ENCODE measurements around the gene HCRTR1.

Gene HCRTR1

DNA sequence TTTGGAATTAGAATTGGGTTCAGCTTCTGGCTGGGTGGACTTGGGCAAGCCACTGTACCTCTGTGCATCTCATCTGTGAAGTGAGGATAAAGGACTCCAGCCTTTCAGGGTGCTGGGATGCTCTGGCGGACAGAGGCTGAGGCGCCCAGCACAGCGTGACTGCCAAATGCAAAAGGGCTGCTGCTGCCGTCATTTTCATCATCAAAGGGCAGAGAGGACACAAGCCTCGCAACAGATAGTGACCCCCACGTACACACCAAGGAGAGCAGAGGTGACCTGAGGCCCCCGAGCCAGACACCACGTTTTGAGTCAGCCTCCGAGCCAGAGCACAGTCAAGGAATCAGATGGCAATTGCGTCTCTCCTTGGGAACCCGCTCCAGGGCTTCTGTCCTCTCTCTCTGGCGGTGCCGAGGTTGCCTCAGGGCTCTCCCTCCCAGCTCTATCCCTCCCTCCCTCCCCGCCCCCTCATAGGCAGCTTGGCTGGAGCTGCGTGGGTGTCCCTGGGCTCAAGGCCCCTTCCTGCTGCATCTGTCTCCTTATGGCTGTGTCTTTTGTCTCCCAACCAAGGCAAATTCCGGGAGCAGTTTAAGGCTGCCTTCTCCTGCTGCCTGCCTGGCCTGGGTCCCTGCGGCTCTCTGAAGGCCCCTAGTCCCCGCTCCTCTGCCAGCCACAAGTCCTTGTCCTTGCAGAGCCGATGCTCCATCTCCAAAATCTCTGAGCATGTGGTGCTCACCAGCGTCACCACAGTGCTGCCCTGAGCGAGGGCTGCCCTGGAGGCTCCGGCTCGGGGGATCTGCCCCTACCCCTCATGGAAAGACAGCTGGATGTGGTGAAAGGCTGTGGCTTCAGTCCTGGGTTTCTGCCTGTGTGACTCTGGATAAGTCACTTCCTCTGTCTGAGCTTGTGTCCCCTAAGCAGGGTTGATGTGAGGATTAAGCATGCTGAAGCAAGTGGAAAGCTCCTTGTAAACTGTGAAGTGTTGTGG, 9.0 kb downstream of the HCRTR1 start:
- DNase-seq (ENCODE audit: low spot score): no peak

GRCh38 chr1:31627301-31627929, 9.9 kb downstream of the HCRTR1 start:
- DNase-seq (ENCODE audit: low spot score): no peak

- DNase-seq (ENCODE audit: low spot score): no peak
These were observed 10.6 kb downstream of the HCRTR1 start for GRCh38 chr1:31627930-31628559.

GRCh38 chr1:31628931-31629556, 11.6 kb downstream of the HCRTR1 start:
- DNase-seq (ENCODE audit: low spot score): no peak

DNA sequence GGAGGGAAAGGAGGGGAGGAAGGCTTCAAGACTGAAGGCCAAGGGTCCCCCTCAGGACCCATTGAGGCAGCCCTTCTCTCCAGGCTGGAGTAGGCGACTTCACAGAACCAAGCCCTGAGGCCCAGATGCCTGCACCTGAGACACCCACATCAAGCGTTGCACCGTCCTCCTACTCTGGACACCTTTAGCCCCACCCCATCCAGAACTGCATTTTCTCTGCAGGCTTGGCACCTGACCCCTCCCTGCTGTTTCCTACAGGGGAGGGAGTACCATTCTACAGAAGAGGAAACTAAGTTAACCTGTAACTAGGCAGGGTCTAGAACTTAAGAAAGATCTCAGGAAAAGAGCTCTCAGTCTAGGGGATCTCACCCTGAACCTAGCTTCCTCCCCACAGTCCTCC, 15.2 kb downstream of the HCRTR1 start:
- DNase-seq (ENCODE audit: low spot score): no peak

DNA sequence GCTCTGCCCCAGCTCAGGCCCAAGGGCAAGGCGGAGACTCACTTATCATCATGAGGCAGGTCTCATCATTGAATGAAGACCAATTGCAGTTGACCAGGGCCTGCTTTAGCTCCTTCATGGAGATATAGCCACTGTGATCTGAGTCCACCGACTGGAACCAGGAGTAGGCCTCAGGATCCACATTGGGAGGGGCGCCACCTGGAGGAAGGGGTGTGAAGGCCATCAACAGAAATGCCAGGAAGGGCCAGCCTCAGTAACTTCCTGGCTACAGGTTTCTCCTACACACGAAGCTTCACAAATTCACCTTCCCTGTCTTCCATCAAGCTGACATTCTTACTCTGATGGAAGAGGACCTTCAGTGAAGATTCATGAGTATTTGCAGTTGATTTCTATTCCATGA, 15.6 kb downstream of the HCRTR1 start:
- DNase-seq (ENCODE audit: low spot score): no peak

DNA sequence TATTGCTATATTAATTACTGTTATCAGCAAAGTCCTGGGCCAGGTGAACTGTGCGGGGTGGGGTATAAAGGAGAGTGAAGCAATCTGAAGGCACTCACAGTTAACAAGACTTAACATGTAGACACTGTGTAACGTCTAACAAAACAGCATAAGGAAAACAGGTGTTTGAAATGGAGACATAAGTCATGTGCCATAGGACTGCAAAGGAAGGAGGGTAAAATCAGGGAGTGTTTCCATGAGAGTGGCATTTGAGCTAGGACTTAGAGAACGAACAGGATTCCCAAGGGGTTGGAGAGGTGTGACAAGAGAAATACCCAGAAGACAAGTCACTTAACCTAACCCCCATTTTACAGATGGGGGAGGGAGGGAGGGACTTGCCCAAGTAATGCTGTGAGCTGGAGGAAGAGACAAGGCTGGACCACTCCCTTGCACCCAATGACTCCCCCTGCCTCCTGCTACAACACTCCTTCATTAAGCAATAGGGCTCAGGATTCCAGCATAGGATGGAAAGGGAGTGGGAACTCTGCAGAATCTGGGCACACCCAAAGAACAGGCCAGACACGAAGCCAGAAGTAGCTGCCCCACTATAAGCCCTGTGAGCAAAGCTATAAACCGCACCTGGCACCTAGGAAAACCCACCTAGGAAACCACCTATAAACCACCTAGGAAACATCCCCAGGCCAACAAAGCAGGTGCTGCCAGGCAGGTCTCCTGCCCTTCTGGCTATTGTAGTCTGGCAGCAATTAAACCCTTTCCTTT, 20.6 kb downstream of the HCRTR1 start:
- DNase-seq (ENCODE audit: low spot score): no peak

- no peak for DNase-seq (ENCODE audit: low spot score)
These were observed 22.1 kb downstream of the HCRTR1 start for GRCh38 chr1:31639543-31639942.

DNA sequence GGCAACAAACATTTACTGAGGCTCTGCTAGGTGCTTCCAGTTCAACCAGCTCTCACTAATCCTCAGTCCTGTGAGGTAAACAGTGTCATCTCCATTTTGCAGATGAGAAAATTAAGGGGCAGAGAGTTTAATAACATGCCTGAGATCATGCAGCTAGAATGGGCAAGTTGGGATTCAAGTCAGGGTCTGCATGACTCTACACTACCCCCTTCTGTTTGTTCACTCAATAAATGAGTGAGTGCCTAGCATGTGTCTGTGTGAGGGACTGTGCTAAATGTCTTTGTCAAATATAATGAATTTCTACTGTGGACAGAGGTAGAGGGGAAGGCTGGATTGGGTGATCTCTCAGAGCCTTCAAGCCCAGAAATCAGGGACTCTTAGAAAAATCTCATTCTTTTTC, 22.7 kb downstream of the HCRTR1 start:
- no peak for DNase-seq (ENCODE audit: low spot score)

DNA sequence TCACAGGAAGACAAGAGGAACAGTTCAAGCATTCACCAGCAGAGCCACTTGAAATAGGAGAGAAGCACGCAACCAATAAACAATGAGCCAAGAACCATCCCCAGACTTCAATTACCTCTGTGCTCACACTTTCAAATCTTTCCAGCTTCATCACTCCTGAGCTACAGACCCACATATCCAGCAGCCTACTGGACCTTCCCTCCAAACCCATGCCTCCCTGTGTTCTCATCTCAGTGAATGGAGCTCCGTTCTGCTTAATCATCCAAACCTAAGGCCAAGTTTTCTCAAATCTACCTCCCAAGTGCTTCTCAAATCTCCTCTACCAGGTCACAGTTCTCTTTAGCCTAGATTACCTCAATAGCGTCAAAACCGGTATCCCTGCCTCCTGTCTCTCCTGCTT, 23.5 kb downstream of the HCRTR1 start:
- no peak for DNase-seq (ENCODE audit: low spot score)

DNA sequence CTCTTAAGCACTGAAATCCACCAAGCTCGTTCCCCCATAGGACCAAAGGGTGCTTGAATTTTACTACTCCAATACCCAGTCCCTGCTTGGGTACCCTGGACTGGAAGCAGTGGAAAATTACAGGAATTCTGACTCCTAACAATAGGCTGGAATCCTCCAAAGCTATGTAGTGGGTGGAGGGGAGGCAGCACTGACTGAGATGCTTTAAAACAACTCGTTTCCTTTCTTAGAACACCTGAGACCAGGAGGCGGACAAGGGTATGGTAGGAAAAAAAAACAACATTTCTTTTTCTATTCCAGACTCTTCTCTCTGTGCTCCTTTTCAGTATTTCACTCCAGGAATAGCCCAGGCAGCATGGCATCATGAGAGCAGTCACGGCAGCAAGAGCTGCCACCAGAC, 24.9 kb downstream of the HCRTR1 start:
- DNase-seq (ENCODE audit: low spot score): no peak

GRCh38 chr1:31642897-31643296, 25.4 kb downstream of the HCRTR1 start:
- DNase-seq (ENCODE audit: low spot score): no peak

DNA sequence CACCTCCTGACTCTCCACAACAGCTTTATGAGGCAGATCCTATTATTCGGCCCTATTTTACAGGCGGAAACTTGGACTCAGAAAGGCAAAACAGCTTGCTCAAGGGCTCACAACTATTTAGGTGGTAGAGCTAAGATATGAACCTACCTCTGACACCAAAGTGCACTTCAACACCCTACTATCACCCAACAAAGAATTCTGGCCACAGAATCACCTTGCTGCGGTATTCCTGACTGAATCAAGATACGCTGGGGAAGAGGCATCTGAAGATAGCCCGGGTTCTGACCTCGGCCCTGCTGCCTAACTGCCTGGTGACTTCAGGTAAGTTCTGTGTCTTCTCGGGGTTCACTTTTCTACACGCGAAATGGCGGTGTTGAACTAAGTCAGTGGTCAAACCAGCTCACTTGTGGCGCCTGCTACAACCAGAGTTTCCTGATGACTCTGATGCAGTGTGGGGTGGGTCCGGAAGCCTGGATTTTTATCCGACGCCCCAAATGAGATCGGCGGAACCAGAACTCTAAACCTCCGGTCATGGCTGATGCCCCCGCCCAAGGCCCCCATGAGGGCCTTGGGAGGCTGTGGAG, 26.6 kb downstream of the HCRTR1 start:
- DNase-seq (ENCODE audit: low spot score): no peak

DNA sequence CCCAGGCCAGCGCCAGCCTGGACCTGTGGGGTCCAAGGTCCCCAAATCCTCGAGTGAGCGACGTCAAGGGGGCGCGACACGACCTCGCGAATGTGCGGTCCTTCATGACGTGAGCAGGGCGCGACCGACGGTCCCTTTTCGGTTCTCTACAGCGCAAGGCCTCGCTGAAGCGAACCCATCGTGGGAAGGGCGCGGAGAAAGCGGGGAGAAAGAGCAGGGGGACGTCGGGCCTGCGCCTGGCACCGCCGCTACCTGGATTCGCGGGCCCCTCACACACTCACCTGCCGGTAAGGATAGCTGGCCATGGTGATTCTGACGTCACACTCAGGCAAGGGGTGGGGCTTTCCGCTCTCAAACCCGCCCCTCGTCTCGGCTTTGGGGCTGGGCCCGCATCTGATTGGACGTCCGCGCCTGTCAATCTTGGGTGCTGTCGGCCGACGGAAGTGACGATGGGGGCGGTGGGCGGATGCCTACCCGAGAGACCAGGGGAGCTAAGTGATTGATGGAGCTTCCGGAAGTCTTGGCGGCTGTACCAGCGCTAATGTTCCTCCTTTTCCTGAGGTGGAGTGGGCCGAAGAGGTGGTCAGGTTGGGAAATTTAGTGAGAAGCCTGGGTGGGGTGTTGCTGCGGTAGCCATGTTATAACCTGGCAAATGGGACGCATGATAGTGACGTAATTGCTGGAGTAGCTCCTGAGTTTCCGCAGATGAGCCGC, 27.2 kb downstream of the HCRTR1 start, which contains the start of gene PEF1:
PEF1 (minus strand) TSS at position 317 of the 714 bp plus-strand sequence; CDS start at position 305, 12 bp downstream.
- DNase-seq (ENCODE audit: low spot score): peak; percentile 100

DNA sequence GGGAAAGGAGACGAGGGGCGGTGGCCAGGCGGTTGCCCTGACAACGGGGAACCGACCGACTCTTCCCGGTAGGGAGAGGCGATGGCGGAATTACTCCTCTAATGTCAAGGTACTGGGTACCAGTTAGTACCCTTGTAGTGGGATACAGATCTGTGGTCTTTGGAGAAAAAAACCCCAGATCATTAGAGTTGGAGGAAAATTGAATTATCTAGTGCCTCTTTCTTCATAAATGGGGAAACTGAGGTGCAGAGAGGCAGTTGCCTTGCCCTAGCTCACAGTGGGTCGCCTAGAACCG, 27.7 kb downstream of the HCRTR1 start:
- no peak for DNase-seq (ENCODE audit: low spot score)

GRCh38 chr1:31646259-31646960, 28.9 kb downstream of the HCRTR1 start:
- DNase-seq (ENCODE audit: low spot score): no peak

DNA sequence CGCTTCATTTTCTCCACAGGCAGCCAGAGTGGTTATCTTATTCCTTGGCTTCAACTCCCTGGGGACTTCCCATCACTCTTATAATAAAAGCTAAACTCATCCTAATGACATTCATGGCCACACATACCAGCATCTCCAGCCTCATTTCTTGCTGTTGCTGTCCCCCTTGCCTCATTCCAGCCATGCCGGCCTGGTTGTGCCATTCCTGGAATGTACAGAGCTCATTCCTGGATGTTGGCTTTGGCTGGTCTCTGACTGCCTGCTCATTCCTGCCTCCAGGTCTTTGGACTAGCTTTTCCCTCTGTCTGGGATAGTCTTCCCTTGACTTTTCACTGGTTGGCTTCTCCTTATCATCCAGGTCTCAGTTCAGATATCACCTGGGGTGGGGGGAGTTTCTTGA, 29.6 kb downstream of the HCRTR1 start:
- no peak for DNase-seq (ENCODE audit: low spot score)

- DNase-seq (ENCODE audit: low spot score): no peak
These were observed 30.7 kb downstream of the HCRTR1 start for GRCh38 chr1:31648190-31648589.

DNA sequence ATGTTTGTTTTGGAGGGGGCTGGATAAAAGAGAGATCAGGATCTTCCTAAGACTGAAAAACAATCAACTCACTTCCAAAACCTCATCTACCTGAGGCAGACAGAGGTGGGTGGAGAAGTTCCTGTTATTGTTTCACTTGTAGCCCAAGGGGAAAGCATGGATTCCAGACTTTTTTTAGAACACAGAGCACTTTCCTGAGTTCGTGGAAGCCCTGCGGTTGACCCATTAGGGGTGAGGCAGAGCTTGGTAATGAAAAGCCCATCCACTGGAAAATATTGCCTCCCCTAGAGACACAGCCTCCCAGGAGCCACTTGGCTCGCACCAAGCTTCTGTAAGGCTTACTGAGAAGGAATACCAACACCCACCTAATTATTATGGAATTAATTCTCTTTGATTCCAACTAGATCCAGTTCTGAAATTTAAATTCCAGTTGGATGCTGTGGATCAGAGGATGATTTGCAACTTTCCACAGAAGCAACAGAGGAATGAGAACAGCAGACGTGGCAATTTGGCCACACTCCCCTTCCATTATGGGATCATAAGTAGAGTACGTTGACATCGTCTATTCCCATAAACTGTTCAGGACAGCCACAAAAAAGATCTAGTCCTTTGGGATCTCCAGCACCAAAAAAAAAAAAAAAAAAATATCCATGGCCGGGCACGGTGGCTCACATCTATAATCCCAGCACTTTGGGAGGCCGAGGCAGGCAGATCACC, 31.3 kb downstream of the HCRTR1 start:
- no peak for DNase-seq (ENCODE audit: low spot score)
